GM10248 (cell line): ENCODE measurements around the gene NTM.
A peak's percentile ranks its signal among the peaks of the same experiment; 100 is the strongest.

Source experiments
- CTCF ChIA-PET: fragments of 300-600 bp; sonication (Branson Sonifier 250); formaldehyde crosslinking; extraction: SDS; loops from one replicate; lab custom pipeline; 2021; ENCODE audit warnings: antibody characterized with exemption; lab: Yijun Ruan, JAX
- POLR2A ChIA-PET: fragments of 350-650 bp; sonication (Branson Sonifier 250); formaldehyde crosslinking; extraction: SDS; loops from one replicate; lab custom pipeline; 2020; ENCODE audit warnings: antibody characterized with exemption; lab: Yijun Ruan, JAX
- DNase-seq: peaks from one replicate; pipeline ENCODE4 v3.0.0; 2012; ENCODE audit errors: extremely low spot score
- TF ChIP-seq, protein P1 (sequence below): IDR thresholded peaks from 2 replicates; pipeline ENCODE4 v1.5.1; 2012; ENCODE audit warnings: mild to moderate bottlenecking, low read depth; ENCODE audit errors: extremely low read depth, missing control alignments, control extremely low read depth

NTM gene

GRCh38 chr11:132008872-132009271, 638.5 kb downstream of the NTM start:
- no peak for DNase-seq
- POLR2A ChIA-PET: no interaction called here
- TF ChIP-seq, protein P1, sequence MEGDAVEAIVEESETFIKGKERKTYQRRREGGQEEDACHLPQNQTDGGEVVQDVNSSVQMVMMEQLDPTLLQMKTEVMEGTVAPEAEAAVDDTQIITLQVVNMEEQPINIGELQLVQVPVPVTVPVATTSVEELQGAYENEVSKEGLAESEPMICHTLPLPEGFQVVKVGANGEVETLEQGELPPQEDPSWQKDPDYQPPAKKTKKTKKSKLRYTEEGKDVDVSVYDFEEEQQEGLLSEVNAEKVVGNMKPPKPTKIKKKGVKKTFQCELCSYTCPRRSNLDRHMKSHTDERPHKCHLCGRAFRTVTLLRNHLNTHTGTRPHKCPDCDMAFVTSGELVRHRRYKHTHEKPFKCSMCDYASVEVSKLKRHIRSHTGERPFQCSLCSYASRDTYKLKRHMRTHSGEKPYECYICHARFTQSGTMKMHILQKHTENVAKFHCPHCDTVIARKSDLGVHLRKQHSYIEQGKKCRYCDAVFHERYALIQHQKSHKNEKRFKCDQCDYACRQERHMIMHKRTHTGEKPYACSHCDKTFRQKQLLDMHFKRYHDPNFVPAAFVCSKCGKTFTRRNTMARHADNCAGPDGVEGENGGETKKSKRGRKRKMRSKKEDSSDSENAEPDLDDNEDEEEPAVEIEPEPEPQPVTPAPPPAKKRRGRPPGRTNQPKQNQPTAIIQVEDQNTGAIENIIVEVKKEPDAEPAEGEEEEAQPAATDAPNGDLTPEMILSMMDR: no peak
- CTCF ChIA-PET: interaction anchor here (1.9 kb wide), 1 partner anchor 11 kb away, joined by 4 read pairs; no protein-coding TSS in a partner anchor

DNA sequence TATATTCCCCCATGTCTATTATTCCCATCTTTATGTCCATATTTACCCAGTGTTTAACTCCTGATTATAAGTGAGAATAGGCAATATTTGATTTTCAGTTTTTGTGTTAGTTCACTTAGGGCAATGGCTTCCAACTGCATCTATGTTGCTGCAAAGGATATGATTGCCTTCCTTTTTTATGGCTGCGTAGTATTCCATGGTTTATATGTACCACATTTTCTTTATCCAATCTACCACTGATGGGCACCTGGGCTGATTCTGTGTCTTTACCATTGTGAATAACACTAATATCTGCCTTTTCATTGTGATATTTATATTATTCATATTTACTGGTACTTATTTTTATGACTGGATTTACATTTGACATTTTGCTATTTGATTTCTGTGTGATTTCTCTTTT, 649.6 kb downstream of the NTM start:
- no peak for DNase-seq
- CTCF ChIA-PET: interaction anchor here (2.1 kb wide), 1 partner anchor 10 kb away, joined by 4 read pairs; no protein-coding TSS in a partner anchor
- TF ChIP-seq, protein P1: no peak
- POLR2A ChIA-PET: no interaction called here

DNA sequence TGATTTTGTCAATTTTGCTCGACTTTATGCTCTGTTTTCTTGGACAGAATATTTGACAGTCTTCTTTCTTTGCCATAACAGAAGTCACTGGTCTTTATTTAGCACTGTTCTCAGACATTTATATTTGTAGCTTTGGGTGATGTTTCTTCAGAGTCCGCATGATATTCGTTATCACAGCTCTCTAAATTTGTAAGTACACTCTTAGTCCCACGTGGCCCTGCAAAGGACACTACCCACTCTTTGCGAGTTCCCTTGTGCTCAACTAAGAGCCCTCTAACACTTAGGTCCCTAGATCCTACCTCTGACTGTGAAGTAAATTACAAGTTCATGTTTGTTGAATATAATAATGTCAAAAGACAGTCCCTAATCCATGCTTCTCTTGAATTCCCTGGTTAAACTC, 651.9 kb downstream of the NTM start:
- TF ChIP-seq, protein P1: no peak
- DNase-seq: no peak
- ChIA-PET CTCF (interaction anchor here (0.8 to 1.5 kb wide), 4 partner anchors 12 to 79 kb away, joined by 3 read pairs; no protein-coding TSS in a partner anchor), POLR2A (no interaction called here)

DNA sequence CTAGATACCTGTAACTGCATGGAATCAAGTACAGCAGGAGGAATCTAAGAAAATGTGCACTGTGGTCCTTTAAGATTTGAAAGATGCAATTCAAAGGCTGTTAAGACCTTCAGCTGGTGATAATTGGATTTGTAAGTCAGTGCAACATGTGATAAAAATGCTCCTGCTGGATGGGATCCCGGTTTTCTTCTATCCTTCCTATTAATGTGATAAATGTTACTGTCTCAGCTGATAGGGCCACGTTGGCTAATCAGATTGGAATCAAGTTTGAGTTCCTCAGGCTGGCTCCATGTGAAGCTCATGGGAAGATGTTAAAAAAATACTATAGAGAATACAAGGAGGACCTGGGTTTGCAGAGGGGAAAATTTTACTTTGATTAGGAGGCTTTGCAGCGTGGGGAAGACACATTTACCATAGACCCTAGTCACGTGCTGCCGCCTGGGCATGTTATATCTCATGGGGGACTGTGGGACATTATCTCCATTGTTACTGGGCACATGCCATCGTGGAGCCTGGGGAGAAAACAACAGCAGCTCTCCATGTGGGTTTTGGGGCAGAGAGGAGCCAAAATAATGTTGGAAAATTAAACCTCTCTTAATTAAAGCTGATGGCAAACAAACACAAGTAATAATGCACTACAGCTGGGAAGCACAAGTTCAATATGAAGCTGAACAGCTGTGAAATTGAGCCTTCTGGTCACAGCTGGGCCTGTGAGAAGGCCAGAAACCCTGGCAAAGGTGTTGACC, 652.5 kb downstream of the NTM start:
- ChIA-PET CTCF (interaction anchor here (0.8 to 1.5 kb wide), 4 partner anchors 11 to 78 kb away, joined by 3 read pairs; no protein-coding TSS in a partner anchor), POLR2A (no interaction called here)
- TF ChIP-seq, protein P1: no peak
- DNase-seq: no peak

DNA sequence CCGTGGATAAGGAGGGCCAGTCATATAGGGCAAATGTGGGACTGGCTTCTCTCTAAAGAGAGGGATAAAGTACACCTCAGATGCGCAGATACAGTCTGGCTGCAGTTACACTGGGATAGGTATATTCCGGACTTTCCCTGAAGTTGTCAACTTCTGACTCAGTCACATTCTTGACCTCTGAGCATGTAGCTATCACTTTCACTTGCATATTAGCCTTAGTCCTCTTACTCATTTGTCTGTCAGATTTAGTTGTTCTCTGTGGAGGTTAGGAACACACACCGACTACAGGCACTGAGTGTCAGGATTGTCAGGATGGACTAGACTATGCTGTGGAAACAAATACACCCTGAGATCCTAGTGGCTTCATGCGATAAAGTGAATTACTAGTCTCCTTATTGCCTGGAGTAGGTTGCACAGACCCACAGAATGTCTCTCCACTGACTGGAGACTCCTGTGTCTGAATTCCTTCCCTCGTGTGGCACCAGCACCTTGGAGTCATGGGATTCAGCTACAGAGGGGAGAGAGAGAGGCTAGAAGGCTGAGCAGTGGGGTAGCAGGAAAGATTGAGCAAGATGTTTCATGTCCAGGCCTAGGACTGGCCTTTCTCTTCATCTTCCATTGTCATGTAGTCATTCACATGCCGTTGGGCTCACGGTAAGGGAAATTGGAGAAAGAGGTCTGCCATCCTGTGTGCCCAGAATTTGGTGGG, 654.3 kb downstream of the NTM start:
- CTCF ChIA-PET: no interaction called here
- DNase-seq: peak; percentile 22
- POLR2A ChIA-PET: no interaction called here
- TF ChIP-seq, protein P1: no peak

DNA sequence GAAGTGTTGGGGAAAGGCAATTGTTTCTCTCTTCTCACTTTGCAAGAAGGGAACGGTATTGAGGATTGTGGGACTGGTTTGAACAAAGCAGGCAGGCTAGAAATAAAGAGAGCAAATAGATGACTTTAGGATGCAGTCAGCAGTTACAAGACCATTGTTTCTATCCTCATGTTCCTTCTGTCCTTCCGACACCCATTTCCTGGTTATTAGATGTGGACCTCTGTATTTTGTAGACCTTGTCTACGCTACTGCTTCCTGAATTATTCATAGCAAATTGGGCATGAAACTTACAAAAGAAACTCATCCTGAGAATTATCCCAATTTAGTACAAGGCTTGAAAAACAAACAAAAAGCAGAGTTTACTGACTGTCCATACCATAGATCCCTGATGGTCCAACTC, 656.3 kb downstream of the NTM start:
- ChIA-PET CTCF (no interaction called here), POLR2A (no interaction called here)
- DNase-seq: no peak
- TF ChIP-seq, protein P1: no peak
